GM12872 (cell line): ENCODE measurements around the gene DCDC2.

ENCODE experiments used
- TF ChIP-seq, protein P1 (sequence below): IDR thresholded peaks from 3 replicates; pipeline ENCODE4 v1.5.1; 2011; ENCODE audit warnings: low read depth, mild to moderate bottlenecking, low read length, moderate library complexity; ENCODE audit not compliant: insufficient read depth

DCDC2 gene

DNA sequence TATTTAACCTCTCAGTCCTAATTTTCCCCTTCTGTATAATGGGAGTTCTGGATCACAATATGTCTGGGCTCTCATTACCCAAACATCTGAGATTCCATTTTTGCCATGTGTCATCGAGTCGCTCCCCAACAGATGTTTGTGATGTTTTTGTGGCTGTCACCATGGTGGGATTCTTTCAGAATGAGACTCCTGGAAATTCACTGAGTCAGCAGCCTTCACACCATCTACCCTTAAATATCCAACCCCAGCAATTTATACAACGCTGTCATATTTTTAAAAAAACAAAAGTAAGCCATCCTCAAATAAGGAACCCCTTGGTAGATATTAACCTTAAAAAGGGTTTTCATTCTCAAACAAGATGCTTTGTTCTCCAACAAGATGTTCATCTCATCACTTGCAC is 211.0 kb downstream of the DCDC2 start:
- TF ChIP-seq, protein P1, sequence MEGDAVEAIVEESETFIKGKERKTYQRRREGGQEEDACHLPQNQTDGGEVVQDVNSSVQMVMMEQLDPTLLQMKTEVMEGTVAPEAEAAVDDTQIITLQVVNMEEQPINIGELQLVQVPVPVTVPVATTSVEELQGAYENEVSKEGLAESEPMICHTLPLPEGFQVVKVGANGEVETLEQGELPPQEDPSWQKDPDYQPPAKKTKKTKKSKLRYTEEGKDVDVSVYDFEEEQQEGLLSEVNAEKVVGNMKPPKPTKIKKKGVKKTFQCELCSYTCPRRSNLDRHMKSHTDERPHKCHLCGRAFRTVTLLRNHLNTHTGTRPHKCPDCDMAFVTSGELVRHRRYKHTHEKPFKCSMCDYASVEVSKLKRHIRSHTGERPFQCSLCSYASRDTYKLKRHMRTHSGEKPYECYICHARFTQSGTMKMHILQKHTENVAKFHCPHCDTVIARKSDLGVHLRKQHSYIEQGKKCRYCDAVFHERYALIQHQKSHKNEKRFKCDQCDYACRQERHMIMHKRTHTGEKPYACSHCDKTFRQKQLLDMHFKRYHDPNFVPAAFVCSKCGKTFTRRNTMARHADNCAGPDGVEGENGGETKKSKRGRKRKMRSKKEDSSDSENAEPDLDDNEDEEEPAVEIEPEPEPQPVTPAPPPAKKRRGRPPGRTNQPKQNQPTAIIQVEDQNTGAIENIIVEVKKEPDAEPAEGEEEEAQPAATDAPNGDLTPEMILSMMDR, result no peak

DNA sequence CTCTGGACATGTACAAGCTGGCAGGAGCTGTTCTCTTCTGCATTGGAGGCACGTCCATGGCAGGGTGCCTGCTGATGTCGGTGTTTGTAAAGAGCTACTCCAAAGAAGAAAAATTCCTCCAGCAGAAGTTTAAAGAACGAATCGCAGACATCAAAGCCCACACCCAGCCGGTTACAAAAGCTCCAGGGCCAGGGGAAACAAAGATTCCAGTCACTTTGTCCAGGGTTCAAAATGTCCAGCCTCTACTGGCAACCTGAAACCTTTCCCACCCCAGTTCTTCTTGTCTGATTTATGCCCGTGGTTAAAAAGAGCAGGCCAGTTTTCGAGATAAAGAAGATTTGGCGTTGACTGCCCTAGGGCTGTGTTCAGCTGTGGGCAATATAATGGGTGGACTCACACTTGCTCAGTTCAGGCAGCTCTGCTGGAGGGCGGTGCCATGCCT is 212.1 kb downstream of the DCDC2 start:
- TF ChIP-seq, protein P1, result no peak

DNA sequence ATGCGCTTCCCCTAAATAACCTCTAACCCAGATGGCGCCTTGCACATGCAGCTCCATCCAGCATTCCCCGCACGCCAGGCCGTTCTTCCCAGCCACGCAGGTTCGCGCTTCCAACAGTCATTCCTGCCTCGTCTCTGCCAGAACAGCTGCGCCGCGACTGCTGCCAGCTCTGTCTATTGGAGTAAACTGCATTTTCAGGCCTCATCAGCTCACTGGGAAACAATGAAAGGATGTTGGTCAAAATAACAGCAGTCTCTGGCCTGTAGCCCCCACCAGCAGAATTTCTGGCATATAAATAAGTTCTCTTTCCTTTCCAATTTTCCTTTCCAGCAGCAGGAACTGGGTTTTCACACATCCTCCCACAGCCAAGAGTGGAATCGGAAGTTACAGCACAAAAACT is 217.3 kb downstream of the DCDC2 start:
- TF ChIP-seq, protein P1, result no peak

DNA sequence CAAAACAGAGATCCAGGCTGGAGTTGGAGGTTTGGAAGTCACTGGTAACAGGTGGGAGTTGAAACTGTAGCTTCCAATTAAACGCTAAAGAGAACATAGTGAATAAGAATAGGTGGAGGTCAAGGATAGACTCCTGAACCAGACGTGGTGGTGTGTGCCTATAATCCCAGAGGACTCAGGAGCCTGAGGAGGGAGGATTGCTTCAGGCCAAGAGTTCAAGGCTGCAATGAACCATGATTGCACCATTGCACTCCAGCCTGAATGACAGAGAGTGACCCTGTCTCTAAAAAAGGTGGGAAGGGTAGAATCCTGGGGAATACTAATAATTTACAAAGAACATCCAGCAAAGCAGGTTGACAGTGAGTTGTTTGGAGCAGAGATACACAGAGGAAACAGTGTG is 218.2 kb downstream of the DCDC2 start:
- TF ChIP-seq, protein P1, result no peak

DNA sequence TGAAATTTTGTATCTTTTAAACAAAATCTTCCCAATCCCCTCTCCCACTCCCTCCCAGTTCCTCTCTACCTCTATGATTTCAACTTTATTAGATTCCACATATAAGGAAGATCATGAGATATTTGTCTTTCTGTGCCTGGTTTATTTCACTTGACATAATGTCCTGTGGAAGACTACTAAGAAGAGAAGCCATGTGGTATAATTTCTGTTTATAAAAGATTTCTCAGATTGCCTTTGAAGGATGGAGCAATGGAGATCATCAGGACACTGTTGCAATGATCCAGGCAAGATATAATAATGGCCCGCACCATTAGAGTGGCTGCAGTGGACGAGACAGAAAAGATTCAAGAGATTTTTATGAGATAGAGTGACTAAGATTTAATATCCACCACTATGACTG is 218.8 kb downstream of the DCDC2 start:
- TF ChIP-seq, protein P1, result no peak

DNA sequence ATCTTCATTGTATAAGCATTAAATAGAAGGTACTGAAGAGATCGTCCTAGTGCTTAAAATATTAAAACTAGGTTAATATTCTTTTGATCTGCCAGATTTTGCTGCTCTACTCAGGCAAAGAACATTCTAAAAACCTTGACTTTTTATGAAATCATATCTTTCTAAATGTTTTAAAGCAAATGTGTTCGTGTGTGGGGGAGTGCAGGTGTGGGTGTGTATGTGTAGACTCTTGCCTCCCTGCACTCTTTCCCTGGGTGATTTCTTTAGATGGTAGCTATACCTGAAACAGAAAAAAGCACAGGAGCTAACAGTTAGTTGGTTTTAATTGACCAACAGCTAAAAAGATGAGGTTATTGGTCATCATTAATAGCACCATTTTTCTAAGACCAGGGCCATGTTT is 226.1 kb downstream of the DCDC2 start:
- TF ChIP-seq, protein P1, result no peak

DNA sequence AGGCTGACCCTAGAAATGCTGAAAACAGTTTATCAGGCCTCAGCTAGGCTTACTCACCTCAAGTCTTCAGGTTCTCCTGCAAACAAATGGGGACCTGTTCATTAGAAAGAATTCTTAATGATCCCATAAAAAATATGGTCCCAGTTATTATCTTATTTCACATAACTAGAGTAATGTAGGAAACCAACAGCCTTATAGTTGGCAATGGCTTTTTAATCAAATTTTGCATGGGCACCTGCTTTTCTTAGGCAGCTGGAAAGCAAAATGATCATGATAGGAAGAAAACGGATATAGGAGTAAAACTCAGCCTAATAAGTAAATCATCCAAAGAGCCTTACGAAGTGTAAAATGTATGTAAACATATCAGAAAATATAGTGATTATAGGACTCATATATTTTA is 230.5 kb downstream of the DCDC2 start:
- TF ChIP-seq, protein P1, result no peak
